HEK293 (cell line): ENCODE results near the gene ADD1.

Experiments
- KLF10 ChIP-seq: fragments of 450-650 bp; IDR thresholded peaks from 2 replicates; pipeline ENCODE4 v1.5.1; 2018; ENCODE audit warnings: missing biosample characterization, mild to moderate bottlenecking, missing genetic modification characterization
- KLF8 ChIP-seq: fragments of 450-650 bp; formaldehyde crosslinking; IDR thresholded peaks from 2 replicates; pipeline ENCODE4 v1.5.1; 2016; ENCODE audit warnings: missing biosample characterization, missing genetic modification characterization
- PRDM1 ChIP-seq: fragments of 450-650 bp; formaldehyde crosslinking; IDR thresholded peaks from 2 replicates; pipeline ENCODE4; 2016; ENCODE audit warnings: missing biosample characterization, missing genetic modification characterization
- SP7 ChIP-seq: fragments of 450-650 bp; formaldehyde crosslinking; IDR thresholded peaks from 2 replicates; pipeline ENCODE4 v1.5.1; 2016; ENCODE audit warnings: missing biosample characterization, missing genetic modification characterization
- TCF7L2 ChIP-seq: IDR thresholded peaks from 2 replicates; pipeline ENCODE4 v1.6.1; 2011; ENCODE audit warnings: low read depth, mild to moderate bottlenecking, inconsistent platforms, low read length, moderate library complexity, borderline replicate concordance
- ZEB2 ChIP-seq: fragments of 450-650 bp; formaldehyde crosslinking; IDR thresholded peaks from 2 replicates; pipeline ENCODE4 v1.5.1; 2016; ENCODE audit warnings: missing biosample characterization, missing genetic modification characterization
- ZNF239 ChIP-seq: fragments of 450-650 bp; formaldehyde crosslinking; IDR thresholded peaks from 2 replicates; pipeline ENCODE4 v1.5.1; 2016; ENCODE audit warnings: missing biosample characterization, missing genetic modification characterization
- ZNF37A ChIP-seq: fragments of 450-650 bp; IDR thresholded peaks from 2 replicates; pipeline ENCODE4 v1.5.1; 2018; ENCODE audit warnings: missing biosample characterization, missing genetic modification characterization
- ZNF514 ChIP-seq: fragments of 450-650 bp; formaldehyde crosslinking; IDR thresholded peaks from 2 replicates; pipeline ENCODE4 v1.5.1; 2016; ENCODE audit warnings: missing biosample characterization, missing genetic modification characterization
- ZNF626 ChIP-seq: fragments of 450-650 bp; sonication (Bioruptor Pico); formaldehyde crosslinking; IDR thresholded peaks from 2 replicates; pipeline ENCODE4 v1.5.1; 2018; ENCODE audit warnings: missing biosample characterization, missing genetic modification characterization, inconsistent platforms
- ZSCAN23 ChIP-seq: fragments of 450-650 bp; formaldehyde crosslinking; IDR thresholded peaks from 2 replicates; pipeline ENCODE4 v1.5.1; 2016; ENCODE audit warnings: missing biosample characterization, missing genetic modification characterization
- ZSCAN30 ChIP-seq: fragments of 450-650 bp; IDR thresholded peaks from 2 replicates; pipeline ENCODE4 v1.5.1; 2018; ENCODE audit warnings: missing biosample characterization, mild to moderate bottlenecking, missing genetic modification characterization, moderate library complexity
- ZXDB ChIP-seq: fragments of 450-650 bp; formaldehyde crosslinking; IDR thresholded peaks from 2 replicates; pipeline ENCODE4 v1.5.1; 2016; ENCODE audit warnings: missing biosample characterization, missing genetic modification characterization
- TF ChIP-seq, protein P1 (sequence below): fragments of 450-650 bp; formaldehyde crosslinking; IDR thresholded peaks from 2 replicates; pipeline ENCODE4 v1.5.1; 2017; ENCODE audit warnings: missing biosample characterization, missing genetic modification characterization
- TF ChIP-seq, protein P2 (sequence below): fragments of 450-650 bp; formaldehyde crosslinking; IDR thresholded peaks from 2 replicates; pipeline ENCODE4 v1.5.1; 2016; ENCODE audit warnings: missing biosample characterization, missing genetic modification characterization
- TF ChIP-seq, protein P3 (sequence below): fragments of 450-650 bp; formaldehyde crosslinking; IDR thresholded peaks from 2 replicates; pipeline ENCODE4 v1.5.1; 2016; ENCODE audit warnings: missing biosample characterization, missing genetic modification characterization
- TF ChIP-seq, protein P4 (sequence below): fragments of 450-650 bp; formaldehyde crosslinking; IDR thresholded peaks from 2 replicates; pipeline ENCODE4 v1.5.1; 2016; ENCODE audit warnings: missing biosample characterization, missing genetic modification characterization
- TF ChIP-seq, protein P5 (sequence below): fragments of 450-650 bp; formaldehyde crosslinking; IDR thresholded peaks from 2 replicates; pipeline ENCODE4 v1.5.1; 2016; ENCODE audit warnings: missing biosample characterization, missing genetic modification characterization
- TF ChIP-seq, protein P6 (sequence below): fragments of 450-650 bp; formaldehyde crosslinking; IDR thresholded peaks from 2 replicates; pipeline ENCODE4 v1.5.1; 2017; ENCODE audit warnings: missing biosample characterization, missing genetic modification characterization
- TF ChIP-seq, protein P7 (sequence below): fragments of 450-650 bp; formaldehyde crosslinking; IDR thresholded peaks from 2 replicates; pipeline ENCODE4 v1.5.1; 2017; ENCODE audit warnings: missing biosample characterization, missing genetic modification characterization

The ADD1 gene

DNA sequence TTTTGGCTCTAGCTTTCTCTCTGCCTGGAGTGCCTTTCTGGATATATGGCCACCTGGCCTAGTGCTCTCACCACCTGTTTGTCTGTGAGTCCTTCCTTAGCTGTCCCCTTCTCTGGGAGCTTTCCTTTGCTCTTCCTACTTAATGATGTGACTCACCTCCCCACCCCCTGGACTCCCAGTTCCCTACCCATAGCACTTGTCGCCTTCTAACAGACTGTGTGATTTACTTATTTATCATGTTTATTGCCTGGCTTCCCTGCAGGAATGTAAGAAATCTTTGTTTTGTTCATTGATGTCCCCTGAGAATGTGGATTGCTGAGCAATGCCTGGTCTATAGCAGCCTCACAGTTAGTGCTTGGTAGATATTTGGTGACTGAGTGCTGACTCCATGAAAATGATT lies 18.9 kb downstream of the ADD1 start (continued):
- TF ChIP-seq, protein P1, sequence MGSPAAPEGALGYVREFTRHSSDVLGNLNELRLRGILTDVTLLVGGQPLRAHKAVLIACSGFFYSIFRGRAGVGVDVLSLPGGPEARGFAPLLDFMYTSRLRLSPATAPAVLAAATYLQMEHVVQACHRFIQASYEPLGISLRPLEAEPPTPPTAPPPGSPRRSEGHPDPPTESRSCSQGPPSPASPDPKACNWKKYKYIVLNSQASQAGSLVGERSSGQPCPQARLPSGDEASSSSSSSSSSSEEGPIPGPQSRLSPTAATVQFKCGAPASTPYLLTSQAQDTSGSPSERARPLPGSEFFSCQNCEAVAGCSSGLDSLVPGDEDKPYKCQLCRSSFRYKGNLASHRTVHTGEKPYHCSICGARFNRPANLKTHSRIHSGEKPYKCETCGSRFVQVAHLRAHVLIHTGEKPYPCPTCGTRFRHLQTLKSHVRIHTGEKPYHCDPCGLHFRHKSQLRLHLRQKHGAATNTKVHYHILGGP (tag by site-specific recombination), result no peak
- TF ChIP-seq KLF10 (no peak), ZNF626 (tag by site-specific recombination) (no peak), SP7 (tag by site-specific recombination) (peak; percentile 48), TCF7L2 (no peak), ZNF37A (tag by site-specific recombination) (no peak), ZNF239 (tag by site-specific recombination) (no peak), ZEB2 (tag by site-specific recombination) (0 out of 2 replicates have a peak, but pooled peaks have one; percentile 26), ZXDB (no peak), ZSCAN23 (tag by site-specific recombination) (no peak), ZSCAN30 (tag by site-specific recombination) (no peak), PRDM1 (peak; percentile 51), ZNF514 (no peak), KLF8 (tag by site-specific recombination) (no peak)
- TF ChIP-seq, protein P2, sequence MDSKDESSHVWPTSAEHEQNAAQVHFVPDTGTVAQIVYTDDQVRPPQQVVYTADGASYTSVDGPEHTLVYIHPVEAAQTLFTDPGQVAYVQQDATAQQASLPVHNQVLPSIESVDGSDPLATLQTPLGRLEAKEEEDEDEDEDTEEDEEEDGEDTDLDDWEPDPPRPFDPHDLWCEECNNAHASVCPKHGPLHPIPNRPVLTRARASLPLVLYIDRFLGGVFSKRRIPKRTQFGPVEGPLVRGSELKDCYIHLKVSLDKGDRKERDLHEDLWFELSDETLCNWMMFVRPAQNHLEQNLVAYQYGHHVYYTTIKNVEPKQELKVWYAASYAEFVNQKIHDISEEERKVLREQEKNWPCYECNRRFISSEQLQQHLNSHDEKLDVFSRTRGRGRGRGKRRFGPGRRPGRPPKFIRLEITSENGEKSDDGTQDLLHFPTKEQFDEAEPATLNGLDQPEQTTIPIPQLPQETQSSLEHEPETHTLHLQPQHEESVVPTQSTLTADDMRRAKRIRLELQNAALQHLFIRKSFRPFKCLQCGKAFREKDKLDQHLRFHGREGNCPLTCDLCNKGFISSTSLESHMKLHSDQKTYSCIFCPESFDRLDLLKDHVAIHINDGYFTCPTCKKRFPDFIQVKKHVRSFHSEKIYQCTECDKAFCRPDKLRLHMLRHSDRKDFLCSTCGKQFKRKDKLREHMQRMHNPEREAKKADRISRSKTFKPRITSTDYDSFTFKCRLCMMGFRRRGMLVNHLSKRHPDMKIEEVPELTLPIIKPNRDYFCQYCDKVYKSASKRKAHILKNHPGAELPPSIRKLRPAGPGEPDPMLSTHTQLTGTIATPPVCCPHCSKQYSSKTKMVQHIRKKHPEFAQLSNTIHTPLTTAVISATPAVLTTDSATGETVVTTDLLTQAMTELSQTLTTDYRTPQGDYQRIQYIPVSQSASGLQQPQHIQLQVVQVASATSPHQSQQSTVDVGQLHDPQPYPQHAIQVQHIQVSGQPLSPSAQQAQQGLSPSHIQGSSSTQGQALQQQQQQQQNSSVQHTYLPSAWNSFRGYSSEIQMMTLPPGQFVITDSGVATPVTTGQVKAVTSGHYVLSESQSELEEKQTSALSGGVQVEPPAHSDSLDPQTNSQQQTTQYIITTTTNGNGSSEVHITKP (tag by site-specific recombination), result peak; percentile 40
- TF ChIP-seq, protein P3, sequence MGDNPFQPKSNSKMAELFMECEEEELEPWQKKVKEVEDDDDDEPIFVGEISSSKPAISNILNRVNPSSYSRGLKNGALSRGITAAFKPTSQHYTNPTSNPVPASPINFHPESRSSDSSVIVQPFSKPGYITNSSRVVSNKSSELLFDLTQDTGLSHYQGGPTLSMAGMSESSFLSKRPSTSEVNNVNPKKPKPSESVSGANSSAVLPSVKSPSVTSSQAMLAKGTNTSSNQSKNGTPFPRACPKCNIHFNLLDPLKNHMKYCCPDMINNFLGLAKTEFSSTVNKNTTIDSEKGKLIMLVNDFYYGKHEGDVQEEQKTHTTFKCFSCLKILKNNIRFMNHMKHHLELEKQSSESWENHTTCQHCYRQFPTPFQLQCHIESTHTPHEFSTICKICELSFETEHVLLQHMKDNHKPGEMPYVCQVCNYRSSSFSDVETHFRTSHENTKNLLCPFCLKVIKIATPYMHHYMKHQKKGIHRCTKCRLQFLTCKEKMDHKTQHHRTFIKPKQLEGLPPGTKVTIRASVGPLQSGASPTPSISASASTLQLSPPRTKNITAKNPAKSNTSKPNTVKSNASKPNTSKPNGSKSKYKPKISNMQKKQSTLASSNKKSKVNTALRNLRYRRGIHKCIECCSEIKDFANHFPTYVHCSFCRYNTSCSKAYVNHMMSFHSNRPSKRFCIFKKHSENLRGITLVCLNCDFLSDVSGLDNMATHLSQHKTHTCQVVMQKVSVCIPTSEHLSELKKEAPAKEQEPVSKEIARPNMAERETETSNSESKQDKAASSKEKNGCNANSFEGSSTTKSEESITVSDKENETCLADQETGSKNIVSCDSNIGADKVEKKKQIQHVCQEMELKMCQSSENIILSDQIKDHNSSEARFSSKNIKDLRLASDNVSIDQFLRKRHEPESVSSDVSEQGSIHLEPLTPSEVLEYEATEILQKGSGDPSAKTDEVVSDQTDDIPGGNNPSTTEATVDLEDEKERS (tag by site-specific recombination), result no peak
- TF ChIP-seq, protein P4, sequence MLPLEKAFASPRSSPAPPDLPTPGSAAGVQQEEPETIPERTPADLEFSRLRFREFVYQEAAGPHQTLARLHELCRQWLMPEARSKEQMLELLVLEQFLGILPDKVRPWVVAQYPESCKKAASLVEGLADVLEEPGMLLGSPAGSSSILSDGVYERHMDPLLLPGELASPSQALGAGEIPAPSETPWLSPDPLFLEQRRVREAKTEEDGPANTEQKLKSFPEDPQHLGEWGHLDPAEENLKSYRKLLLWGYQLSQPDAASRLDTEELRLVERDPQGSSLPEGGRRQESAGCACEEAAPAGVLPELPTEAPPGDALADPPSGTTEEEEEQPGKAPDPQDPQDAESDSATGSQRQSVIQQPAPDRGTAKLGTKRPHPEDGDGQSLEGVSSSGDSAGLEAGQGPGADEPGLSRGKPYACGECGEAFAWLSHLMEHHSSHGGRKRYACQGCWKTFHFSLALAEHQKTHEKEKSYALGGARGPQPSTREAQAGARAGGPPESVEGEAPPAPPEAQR, result no peak
- TF ChIP-seq, protein P5, sequence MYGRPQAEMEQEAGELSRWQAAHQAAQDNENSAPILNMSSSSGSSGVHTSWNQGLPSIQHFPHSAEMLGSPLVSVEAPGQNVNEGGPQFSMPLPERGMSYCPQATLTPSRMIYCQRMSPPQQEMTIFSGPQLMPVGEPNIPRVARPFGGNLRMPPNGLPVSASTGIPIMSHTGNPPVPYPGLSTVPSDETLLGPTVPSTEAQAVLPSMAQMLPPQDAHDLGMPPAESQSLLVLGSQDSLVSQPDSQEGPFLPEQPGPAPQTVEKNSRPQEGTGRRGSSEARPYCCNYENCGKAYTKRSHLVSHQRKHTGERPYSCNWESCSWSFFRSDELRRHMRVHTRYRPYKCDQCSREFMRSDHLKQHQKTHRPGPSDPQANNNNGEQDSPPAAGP, result no peak
- TF ChIP-seq, protein P6, sequence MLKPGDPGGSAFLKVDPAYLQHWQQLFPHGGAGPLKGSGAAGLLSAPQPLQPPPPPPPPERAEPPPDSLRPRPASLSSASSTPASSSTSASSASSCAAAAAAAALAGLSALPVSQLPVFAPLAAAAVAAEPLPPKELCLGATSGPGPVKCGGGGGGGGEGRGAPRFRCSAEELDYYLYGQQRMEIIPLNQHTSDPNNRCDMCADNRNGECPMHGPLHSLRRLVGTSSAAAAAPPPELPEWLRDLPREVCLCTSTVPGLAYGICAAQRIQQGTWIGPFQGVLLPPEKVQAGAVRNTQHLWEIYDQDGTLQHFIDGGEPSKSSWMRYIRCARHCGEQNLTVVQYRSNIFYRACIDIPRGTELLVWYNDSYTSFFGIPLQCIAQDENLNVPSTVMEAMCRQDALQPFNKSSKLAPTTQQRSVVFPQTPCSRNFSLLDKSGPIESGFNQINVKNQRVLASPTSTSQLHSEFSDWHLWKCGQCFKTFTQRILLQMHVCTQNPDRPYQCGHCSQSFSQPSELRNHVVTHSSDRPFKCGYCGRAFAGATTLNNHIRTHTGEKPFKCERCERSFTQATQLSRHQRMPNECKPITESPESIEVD (tag by site-specific recombination), result peak; percentile 73
- TF ChIP-seq, protein P7, sequence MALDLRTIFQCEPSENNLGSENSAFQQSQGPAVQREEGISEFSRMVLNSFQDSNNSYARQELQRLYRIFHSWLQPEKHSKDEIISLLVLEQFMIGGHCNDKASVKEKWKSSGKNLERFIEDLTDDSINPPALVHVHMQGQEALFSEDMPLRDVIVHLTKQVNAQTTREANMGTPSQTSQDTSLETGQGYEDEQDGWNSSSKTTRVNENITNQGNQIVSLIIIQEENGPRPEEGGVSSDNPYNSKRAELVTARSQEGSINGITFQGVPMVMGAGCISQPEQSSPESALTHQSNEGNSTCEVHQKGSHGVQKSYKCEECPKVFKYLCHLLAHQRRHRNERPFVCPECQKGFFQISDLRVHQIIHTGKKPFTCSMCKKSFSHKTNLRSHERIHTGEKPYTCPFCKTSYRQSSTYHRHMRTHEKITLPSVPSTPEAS (tag by site-specific recombination), result no peak
